SH-SY5Y (cell line): ENCODE results near the gene FEM1A.

ENCODE experiments used
- GATA2 ChIP-seq: IDR thresholded peaks from 2 replicates; pipeline ENCODE4 v1.6.1; 2011; ENCODE audit warnings: mild to moderate bottlenecking, low read depth, low read length
- GATA3 ChIP-seq: IDR thresholded peaks from 2 replicates; pipeline ENCODE4 v1.6.1; 2011; ENCODE audit warnings: low read depth, mild to moderate bottlenecking, low read length, moderate library complexity

- TF ChIP-seq GATA2 (no peak), GATA3 (no peak)
Observed at GRCh38 chr19:4806384-4806783, 14.8 kb downstream of the FEM1A start.
